Stimulated activated CD4-positive, alpha-beta T cell treated with anti-CD3 and anti-CD28 coated beads, Interleukin-1b, Interleukin-23, amount 100 ng/mL, for 1 hour (primary cell): ENCODE data around the gene PI4KA.
"Not testable (repeated sequence)": the region's sequence is repeated elsewhere in the genome, so short reads cannot be mapped to it uniquely, and the experiment has no call there.

Source experiments
- DNase-seq, 2 donors: peaks; one replicate each; pipeline ENCODE4 v3.0.0-alpha.2; 2020; ENCODE audit warnings: low read depth in 2 of 2

Gene PI4KA

DNA sequence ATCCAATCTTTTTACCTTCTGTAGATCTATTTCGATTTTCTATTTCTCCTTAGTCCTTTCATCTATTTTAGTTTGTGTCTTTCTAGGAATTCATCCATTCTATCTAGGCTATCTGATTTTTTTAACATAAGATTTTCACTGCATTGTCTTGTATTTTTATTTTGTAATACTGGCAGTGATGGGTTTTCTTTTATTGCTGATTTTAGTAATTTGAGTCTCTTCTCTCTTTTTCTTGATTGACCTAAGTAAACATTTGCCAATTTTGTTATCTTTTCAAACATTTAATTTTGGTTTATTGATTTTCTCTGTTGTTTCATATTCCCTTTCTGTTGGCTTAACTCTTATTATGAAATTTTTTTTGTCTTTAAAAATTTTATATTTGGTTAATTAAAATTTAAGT, 192.1 kb downstream of the PI4KA start:
- no peak for DNase-seq

DNA sequence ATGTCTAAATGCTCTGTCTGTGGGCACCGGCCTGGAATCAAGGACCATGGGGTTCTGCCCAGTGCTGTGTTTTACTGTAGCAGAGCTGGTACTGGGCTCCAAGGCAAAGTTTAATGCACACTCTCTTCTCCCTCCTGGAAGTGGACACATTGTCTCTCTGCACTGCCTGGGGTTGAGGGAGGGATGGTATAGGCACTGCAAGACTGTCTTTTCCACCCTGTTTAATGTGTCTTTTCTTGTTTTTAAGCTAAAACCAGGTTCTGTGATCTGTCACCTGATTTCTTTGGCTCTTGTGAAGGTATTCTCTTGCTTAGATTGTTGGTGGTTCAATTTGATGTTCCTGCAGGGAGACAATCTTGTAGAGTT, 194.0 kb downstream of the PI4KA start:
- DNase-seq: no peak

DNA sequence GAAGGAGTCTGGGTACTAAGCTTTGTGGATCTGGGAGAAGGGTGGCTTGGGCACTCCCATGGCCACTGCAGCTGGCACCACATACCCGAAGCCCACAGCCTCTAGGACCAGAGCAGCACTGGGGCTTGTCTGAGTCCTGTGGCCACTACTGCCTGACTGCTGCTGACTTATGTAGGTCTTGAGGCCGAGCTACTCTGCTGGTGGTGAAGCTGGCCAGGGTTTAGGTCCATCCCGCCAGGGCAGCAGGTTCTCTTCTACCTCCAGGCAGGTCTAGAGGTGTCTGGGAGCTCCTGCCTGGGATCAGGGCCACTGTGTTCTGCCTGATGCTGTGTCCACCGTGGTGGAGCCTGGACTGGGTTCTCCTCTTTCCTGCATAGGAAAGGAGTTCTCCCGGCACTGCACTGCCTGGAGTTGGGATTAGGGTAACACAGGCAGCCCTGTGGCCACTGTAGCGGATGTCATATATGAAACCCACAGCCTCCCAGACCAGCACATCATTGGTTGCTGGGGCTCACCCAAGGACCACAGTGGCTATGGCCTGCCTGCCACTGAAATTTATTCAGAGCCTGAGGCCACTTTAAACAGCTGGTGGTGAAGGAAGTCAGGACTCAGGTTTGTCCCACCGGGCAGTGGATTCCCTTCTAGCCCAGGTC, 194.5 kb downstream of the PI4KA start:
- DNase-seq: no peak

DNA sequence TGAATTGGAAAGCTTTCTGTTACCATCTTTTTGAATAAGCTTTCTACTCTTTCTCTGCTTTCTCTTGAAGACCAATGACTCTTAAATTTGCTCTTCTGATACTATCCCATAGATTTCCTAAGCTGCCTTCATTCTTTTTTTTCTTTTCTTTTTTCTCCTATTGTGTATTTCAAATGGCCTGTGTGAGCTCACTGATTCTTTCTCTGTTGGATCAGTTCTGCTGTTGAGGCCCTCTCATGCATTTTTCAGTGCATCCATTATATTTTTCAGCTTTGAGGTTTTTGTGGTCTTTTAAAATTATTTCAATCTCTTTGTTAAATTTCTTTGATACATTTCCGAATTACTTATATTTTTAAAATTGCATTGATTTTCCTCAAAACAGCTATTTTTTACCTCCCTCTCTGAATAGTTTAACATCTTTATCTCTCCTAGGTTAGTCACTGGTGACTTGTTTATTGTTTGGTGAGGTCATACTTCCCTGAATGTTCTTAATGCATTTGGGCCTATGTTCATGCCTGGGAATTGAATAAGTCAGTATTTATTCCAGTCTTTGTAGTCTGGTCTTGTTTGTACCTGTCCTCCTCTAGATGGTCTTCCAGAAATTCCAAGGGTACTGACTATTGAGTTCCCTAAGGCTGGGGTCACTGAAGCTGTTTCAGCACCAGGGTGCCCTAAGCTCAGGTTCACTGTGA, 195.3 kb downstream of the PI4KA start:
- no peak for DNase-seq

DNA sequence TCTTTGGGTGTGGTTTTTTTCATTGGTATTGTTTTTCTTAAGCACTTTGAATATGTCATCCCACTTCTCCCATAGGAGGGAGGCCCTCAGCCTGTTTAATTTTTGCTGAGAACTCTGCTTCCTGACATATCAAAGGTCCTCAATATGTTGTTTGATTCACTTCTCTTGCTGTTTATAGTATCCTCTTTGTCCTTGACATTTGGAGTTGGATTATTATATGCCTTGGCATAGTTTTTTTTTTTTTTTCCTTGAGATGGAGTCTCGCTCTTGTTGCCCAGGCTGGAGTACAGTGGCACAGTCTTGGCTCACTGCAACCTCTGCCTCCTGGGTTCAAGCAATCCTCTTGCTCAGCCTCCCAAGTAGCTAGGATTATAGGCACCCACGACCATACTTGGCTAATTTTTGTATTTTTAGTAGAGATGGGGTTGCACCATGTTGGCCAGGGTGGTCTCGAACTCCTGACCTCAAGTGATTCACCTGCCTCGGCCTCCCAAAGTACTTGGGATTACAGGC, 196.0 kb downstream of the PI4KA start:
- DNase-seq: not testable (repeated sequence)

DNA sequence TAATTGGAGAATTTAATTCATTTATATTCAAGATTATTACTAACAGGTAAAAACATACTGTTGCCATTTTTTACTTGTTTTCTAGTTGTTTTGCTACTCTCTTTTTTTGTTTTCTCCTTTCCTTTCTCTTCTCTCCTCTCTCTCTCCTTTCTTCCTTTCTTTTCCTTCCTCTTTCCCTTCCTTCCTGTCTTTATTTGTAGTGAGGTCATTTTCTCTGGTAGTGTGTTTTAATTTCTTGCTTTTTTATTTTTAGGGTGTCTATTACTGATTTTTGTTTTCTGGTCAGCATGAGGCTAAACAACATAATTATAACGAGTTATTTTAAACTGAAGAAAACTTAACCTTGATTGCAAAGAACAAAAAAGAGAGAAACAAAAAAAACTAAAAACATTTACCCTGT, 197.1 kb downstream of the PI4KA start:
- no peak for DNase-seq

DNA sequence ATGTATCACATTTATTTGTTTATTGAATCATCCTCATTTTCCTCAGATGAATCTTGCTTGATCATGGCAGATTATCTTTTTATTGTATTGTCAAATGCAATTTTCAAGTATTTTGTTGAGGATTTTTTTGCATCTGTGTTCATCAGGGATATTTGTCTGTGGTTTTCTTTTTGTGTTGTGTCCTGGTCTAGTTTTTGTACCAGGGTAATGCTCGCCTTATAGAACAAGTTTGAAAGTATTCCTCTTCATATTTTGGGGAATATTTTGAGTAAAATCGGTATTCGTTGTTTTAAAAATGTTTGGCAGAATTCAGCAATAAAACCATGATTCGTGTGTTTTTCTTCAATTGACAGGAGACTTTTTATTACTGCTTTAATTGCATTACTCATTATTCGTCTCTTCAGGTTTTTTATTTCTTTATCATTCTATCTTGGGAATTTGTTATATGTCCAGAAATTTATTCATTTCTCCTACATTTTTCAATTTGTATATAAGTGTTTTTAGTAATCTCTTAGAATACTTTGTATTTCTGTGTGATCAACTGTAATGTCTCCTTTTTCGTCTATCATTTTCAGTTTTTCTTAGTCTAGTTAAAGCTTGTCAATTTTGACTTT, 198.1 kb downstream of the PI4KA start:
- no peak for DNase-seq

DNA sequence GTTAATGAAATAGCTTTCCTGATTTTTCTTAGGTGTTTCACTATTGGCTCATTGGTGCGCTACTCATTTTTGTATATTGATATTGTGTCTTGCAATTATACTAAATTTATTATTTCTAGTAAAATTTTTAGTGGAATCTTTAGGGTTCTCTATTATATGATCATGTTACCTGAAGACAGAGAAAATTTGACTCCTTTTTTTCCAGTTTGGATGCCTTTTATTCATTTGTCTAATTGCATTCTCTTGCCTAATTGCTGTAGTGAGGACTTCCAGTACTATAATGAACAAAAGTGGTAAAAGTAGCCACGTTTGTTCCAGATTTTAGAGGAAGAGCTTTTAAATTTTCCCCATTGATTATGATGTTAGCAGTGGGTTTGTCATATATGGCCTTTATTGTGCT, 198.7 kb downstream of the PI4KA start:
- DNase-seq: no peak

DNA sequence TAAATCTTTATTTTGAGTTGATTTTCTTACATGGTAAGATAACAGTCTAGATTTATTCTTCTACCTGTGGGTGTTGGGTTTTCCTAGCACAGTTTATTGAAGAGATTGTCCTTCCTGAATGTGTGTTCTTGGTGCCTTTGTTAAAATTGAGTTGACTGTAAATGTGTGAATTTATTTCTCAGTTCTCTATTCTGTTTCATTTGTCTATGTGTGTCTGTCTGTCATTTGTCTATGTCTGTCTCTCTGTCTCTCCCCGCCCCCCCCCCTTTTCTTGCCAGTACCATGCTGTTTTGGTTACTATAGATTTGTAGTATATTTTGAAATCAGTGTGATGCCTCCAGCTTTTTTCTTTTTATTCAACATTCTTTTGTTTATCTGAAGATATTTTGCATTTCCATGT, 199.4 kb downstream of the PI4KA start:
- no peak for DNase-seq

DNA sequence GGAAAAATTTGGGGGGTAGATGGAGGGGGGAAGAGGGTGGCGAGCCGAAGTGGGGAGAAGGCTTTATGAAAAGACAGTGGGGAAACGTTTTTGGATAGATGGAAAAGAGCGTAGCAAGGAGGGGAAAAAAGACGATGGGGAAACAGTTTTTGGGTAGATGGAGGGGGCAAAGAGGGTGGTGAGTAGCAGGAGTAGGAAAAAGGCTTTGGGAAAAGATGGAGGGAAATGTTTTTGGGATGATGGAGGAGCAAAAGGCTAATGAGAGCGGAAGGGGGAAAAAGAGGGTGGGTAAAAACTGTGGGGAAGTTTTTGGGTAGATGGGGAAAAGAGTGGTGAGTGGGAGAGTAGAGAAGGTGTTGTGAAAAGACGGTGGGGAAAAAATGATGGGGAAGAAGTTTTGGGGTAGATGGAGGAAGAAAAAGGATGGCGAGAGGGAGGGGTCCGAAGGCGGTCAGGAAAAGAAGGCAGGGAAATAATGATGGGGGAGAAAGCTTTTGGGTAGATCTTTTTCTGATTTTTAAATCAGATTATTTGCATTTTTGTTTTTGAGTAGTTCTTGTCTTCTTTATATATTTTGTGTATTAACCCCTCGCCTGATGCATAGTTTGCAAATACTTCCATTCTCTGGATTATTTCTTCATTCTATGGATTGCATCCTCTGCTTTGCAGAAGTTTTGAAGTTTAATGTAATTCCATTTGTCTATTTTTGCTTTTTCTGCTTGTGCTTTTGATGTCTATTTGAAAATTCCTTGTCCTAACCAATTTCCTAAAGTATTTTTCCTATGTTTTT, 200.0 kb downstream of the PI4KA start:
- DNase-seq: no peak

DNA sequence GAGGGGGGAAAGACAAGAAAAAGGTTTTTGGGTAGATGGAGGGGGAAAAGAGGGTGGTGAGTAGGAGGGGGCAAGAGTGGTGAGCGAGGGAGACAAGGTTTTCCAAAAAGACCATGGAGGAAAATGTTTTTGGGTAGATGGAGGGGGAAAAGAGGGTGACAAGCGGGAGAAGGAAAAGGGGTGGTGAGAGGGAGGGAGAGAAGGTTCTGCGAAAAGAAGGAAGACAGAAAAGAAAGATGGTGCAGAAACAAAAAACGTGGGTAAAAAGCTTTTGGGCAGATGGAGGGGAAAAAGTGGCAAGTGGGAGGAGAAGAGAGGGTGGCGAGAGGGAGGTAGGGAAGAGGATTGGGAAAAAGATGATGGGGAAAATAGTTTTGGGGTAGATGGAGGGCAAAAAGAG, 200.6 kb downstream of the PI4KA start:
- DNase-seq: no peak
